ENCODE measurements around the gene TMEM167A.

Gene TMEM167A

DNA sequence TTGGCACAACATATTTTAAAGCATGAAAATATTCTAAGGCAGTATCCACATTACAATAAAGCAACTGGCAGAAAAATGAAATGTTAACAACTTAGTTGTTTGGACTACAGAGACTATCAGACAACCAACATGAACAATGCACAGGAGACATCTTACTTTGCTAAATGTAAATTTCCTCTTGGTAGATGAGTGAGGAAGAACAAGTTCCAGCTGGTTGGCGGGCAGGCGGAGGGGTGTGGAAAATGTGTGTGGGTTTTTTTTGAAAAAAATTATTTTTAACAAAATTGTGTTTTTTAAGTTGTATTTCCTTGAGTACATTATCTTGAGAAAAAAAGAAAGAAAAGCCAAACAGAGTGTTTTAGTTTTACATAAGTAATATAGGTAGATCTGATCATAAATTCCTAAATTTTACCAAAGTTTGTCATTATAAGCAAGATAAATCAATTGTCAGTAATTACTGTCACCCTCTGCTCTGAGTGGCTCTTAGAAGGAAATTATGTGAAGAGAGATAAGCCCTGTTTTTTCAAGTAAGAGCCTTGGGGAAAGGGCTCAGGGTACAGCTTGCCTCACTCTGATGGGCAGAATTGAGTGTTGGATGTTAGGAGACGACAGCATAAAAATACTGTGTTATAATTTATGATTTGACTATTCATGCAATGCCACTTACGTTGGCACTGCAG lies 42.5 kb downstream of the TMEM167A start:
- DNase-seq = no peak

DNA sequence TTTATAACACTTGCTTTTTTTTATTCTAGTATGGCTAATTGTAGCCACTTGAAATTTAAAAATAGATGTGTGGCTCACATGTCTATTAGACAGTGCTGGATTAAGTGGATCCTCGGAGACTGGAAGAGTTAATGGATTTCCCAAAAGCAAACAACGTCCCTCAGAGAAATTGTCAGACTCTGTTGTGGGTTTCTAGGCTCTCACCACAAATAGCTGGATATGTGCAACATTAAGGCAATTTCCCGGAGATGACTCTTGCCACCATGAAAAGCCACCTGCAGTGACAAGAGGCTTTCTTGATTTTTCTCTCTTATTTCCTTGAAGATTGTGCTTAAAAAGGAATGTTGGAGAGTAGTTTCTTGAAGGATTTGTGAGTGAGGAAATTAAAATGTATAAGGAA lies 43.2 kb downstream of the TMEM167A start:
- no peak for DNase-seq

DNA sequence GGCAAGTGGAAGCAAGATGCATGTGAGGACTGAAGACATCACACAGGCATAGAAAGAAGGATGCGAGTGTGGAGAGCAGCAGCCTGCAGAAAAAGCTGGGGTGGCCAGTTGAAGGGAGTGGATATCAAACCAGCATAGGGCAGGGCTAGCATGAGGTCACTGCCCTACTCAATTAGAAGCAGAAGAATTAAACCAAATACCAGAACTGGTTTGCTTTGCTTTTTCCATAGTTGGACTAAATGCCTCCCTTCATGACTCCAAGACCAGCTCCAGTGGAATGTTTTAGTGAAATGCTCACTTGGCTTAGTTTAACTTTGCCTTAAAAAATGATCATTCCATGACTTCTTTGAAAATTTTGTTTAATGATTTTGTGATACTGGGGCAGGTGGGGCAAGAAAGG lies 45.8 kb downstream of the TMEM167A start:
- no peak for DNase-seq

DNA sequence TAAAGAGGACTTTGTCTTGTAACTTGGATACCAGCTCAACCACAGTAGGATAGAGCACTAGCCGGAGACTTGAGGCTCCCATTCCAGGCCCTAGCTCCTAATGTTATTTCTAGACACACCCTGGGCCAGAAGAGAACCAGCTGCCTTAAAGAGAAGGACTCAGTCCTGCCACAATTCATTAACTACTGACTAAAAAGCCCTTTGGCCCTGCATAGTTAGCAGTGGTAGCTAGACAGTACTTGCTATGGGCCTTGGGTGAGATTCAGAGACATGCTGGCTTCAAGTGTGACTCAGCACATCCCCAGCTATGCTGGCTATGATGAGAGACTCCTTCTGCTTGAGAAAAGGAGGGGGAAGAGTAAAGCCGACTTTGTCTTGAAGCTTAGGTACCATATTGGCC lies 47.3 kb downstream of the TMEM167A start:
- no peak for DNase-seq

DNA sequence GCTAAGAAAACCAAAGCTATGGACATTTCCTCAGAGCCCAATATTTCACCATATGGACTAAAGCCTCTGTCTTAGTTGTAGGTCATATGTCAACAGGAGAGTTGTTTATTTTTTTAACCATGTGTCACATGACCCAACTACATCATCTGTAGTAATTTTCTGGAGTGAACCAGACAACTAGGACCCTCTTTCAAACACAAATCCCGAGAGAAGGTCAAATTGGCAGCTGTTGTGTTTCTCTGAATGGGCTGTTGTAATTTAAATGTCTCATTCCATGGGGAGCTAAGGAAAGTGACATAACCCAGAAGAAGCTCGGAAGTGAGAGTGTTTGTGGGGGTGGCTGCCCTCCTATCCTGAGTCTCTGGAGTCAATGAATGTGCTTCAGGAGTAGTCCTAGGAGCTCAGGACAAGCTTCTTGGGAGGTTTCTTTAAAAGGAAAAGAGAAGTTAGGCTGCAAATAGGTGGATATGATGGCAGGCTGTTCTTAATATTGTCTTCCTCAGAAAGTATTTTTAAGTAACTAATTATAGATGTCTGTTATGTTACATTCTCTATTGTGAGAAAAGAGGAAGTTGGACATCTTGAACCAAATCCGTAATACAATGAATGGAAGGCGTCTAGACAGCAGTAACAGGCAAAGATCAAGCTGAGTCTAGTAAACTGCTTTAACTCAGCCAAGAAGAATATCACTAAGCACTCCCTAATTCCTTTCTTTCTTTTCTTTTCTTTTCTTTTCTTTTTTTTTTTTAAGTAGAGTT lies 50.1 kb downstream of the TMEM167A start:
- DNase-seq = no peak

DNA sequence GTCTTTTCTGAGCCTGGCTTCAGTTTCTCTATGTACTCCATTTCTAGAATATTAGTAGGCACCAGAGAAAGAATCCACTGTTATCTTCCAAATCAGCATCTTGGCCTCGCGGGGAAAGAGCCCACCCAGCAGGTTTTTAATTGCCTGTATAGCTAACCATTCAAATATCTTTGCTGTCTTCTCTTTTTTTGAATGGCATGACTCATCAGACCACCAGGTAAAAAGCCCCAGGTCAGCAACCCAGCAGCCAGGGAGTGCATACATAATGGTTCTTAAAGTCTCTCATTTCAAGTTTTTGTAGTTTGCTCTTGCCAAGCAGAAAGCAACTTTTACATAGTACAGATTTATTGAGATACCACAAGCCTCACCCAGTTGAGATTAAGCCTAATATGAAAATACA lies 50.7 kb downstream of the TMEM167A start:
- no peak for DNase-seq

DNA sequence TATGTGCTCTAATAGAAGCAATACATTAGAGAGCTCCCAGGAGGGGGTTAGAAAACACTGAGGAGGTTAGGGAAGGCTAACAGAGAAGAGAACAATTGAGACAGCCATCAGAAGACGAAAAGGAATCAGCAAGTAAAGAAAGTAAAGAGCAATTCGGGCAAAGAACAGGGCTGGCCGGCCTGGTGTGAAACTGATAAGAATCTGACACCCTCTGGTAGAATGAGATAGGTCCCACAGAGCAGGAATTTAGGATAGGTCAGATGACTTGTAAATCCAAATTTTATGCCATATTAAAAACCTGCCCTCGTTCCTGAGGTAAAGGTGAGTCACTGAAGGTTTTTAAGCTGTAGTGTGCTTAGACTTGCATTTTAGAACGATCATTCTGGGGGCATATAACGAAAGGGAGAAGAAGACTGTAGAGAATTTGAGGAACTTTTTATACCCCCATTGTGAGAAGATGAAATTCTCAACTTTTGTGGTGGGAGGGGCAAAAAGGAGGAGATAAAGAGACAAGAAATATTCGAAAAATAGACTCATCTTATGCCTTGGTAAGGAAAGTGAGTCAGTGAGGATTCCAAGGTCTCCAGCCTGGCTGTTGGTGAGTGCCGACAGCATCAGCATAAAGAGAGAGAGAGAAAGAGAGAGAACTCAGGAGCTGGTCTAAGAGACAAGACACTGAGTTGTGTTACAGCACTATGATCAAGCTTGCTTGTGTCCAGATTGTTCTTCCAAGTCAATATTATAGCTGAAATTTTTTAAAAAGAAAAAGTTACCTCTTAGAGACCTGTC lies 51.3 kb downstream of the TMEM167A start:
- DNase-seq = no peak

DNA sequence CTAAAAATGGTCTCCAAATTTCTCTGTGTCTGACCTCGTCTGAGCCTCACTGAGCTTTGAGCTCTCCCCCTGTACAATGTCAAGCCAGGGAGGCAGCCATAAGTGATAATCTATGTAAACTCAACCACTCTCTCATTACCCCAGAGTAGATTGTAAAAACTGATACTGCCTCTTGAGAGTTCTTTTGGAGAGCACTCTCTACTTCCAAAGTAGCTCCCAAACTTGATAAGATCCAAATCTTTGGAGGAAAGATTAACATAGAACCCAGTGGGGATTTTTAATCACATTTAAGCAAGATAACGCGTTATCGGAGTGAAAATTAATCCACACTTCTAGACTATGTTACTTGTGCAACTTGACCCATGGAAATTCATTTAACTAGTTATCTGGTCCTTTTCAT lies 54.9 kb downstream of the TMEM167A start:
- no peak for DNase-seq

DNA sequence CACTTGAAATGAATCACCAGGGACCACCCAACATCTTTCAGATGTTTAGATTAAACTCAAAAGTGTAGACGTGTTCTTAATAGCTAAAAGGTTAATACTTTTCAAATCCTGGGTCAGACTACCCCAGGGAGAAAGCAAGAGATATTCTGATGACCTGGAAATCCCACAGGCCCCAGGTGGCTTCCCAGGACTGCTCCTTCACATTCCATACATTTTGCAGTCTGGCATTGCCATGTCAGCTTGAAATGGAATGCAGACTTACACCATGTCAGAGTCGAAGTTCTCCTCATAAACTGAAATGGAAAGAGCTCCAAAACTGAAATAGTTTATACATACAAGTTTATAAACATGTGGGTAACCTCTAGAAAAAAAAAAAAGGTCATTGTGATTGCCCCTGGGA lies 61.5 kb downstream of the TMEM167A start:
- no peak for DNase-seq

DNA sequence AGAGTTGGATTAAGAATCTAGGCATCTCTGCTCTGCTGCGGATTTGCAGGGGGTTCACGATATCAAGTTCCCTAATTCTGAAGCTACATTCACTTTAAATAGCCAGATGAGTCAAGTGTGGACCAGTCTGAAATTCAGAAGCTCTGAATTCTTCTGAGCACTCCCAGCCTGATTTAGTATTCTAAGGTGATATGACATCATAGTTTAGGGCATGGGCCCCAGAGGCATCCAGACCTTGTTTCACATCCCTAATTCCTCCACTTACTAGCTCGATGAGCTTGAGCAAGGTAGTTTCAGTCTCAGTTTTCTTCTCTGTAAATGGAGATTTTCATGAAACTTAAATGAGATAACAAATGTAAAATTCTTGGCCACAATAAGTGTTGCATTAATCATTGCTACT lies 65.2 kb downstream of the TMEM167A start:
- DNase-seq = no peak

DNA sequence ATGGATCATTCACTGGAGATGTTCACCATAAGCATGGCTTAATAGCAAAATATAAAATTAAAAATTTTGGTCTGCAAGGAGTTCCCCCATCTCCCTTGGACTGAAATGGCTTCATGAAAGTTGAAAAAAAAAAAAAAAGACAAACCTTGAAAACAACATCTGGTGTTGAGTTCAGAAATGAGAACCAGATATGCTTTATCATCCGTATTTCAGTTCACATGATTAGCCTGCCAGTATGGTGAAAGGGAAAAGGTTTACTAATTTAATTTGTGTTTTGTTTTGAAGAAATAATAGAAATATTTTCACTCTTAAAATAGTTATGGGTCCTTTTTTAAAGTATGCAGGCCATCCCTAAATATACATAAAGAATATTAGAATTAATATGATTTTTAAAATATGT lies 67.8 kb downstream of the TMEM167A start:
- no peak for DNase-seq

DNA sequence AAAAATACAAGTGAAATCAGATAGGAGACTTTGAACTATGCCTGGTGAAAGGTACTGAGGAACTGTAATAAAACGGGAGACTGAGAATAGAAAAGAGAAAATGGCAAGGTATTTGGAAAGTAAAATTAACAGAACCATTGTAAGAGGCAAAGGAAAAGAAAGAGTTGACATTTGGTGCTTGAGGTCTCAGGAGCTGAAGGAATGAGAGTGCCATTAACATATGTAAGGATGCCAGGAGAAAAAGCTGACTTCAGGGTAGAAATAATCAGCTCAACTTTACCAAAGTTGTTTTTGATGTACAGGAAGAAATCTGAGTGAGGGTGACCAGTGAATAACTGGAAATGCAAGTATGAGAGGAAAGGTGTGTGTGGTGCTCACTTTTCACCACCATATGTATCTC lies 69.4 kb downstream of the TMEM167A start:
- DNase-seq = no peak

DNA sequence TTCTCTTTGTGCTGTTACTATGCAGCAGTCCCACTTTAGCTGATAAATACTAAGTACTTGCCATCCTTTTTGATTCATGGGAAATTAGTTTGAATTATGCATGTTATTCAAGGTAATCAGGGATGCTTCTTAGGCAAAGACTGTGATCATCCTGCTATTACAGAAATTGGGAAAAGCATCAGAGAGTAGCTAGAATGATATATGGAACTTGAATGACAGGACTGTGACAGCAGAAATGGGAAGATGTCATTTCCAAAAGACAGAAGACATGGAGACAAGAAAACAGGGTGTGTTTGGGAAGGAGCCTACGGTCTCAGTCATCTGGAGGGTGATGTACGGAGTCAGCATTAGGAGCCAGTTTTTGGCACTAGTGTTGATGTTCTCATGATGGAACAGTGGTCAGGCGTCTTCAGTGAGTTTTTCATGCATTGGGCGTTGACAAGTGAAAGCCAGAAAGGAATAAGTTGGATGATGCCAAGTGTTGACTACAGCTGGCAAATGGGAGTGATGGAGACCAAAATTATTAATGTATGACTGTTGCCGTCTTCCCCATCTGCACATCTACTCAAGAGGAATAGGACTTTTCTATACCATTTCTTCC lies 70.4 kb downstream of the TMEM167A start:
- no peak for DNase-seq

DNA sequence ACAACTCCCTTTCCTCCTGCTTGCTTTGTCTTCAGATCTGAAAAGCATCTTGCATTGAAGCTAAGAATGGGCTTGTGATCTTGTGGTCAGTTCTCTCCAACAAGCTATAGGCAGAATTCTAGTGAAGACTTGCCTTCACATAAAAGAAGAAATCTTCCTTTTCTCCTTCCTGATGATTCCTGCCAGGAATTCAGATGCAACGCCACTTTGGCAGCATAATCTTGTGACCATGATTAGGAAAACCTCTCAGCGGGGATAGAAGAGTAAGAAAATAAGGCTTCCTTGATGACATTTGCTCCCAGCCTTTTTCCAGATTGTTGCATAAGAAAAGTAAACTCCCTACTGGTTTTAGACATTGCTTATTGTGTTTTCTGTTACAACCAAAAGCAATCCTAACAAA lies 73.4 kb downstream of the TMEM167A start:
- no peak for DNase-seq

All from 8988T (cell line).